Stimulated activated CD8-positive, alpha-beta memory T cell treated with anti-CD3 and anti-CD28 coated beads, Interleukin-15, amount 100 ng/mL, for 48 hours (primary cell): ENCODE results near the gene NCOA7.
"Not testable (repeated sequence)": the region's sequence is repeated elsewhere in the genome, so short reads cannot be mapped to it uniquely, and the experiment has no call there.

Experiments used
- DNase-seq, 2 donors: peaks; one replicate each; pipeline ENCODE4 v3.0.0-alpha.2; 2020; ENCODE audit warnings: low read depth in 2 of 2

NCOA7 gene

DNA sequence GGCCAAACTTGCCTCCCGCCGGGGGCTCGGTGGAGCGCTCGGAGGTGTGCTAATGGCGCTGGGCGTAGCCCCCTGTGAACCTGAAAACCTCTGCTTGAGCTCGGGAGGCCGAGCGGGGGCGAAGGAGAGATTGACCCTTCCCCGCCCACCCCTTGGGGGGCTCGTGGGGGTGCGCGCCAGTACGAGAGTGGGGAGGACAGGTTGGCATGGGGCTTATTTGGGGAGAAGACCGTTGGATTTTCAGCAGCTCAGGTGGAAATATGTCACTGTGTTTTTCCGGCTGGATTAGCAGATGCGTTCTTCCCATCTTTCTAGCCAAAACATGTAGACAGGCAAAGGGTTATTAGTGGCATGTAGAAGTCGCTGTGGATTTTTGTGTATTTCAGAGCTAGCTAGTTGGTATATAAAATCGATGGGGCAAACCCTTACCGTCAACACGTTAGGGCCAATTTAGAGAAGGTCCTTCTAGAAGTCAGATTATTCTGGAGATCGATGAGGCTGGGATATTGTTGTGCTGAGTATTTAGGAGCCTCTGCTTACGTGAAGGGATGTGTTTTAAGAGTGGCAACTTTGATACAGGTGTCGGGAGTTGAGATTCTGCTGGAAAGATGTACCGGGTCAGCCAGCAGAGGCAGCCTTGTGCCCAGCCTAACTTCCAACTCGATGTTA is 525 bp downstream of the NCOA7 start:
- DNase-seq, result no peak

DNA sequence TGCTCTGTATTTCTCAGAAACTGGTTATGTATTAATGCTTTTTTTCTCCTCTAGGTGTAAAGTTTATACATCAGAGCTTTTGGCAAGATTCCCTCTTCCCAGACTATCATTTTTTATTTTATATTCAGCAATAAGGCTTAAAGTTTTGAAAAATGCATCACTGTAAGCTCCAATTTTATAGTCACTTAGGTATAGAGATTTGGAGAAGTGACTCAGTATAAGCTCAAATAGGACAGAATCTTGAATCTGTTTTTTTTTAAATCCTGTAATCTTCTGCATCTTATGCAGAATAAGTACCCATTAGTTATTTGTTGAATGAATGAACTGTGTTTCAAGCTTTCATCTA is 1.0 kb downstream of the NCOA7 start:
- no peak for DNase-seq

DNA sequence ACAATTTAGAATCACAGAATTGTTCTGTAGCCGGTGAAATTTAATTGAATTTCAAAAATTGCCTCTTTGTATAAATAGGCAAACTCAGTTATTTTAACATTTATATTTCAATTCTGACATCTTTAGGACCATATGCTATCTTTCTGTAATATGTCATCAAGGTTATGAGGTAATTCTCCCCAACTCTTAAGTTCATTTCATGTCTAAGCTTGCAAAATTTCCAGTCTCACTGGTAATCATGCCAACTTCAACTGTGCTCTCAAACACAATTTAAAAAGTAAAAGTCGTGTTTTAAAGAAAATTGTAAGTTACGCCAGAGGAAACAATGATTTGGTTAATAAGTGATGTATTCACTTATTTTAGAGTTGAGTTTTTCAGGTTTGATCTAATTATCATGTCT is 1.4 kb downstream of the NCOA7 start:
- DNase-seq, result no peak

DNA sequence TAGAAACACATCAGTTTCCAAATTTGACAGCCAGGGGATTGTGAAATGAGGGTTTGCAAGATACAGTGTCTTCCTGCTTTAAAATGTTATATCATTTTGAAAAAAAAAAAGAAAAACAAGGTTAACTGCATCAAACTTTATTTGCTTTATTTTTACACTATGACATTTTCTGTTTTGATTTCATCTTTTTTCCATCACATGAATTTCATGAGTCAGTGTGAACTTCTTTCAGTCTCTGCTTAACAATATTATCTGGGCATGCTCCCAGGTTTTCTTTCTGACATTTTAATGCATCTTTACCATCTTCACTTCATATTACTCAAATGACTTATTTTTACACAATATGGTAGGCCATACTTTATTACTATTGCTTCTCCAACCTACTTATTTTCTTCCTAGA is 1.9 kb downstream of the NCOA7 start:
- no peak for DNase-seq

DNA sequence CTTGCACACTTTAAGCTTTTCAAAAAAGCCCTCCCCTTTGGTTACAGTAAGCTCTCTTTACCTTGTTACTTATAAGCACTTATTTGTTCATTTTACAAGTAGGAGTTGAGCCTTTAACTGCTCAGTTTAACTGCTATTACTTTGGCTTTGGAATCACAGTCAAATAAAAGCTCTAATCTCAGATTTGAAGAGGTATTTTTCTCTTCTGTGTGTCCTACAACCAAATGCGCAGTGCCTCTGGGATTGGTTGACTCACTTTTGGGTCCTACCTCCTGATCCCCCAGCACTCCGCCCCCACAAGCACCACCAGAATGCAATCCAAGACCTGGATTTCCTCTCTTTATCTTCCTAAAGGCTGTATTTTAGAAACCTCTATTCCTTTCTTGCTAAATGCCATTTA is 2.5 kb downstream of the NCOA7 start:
- no peak for DNase-seq

DNA sequence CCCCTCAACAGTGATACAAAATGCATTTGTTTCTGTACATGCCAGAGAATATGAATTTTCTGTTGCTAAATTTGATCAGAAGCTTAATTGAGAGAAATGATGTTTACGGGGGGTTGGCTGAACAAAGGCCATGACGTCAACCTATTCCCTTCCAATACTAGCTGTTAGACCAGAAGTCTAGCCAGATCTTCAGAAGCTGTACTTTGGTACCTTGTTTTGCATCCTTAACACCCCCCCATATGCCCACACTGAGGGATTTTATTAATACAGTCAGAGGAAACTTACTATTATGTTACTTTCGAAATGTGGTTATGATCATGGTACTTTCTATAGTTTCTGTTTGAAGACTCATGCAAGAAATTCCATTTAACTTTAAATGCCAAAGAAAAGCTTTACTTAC is 3.1 kb downstream of the NCOA7 start:
- DNase-seq, result no peak

DNA sequence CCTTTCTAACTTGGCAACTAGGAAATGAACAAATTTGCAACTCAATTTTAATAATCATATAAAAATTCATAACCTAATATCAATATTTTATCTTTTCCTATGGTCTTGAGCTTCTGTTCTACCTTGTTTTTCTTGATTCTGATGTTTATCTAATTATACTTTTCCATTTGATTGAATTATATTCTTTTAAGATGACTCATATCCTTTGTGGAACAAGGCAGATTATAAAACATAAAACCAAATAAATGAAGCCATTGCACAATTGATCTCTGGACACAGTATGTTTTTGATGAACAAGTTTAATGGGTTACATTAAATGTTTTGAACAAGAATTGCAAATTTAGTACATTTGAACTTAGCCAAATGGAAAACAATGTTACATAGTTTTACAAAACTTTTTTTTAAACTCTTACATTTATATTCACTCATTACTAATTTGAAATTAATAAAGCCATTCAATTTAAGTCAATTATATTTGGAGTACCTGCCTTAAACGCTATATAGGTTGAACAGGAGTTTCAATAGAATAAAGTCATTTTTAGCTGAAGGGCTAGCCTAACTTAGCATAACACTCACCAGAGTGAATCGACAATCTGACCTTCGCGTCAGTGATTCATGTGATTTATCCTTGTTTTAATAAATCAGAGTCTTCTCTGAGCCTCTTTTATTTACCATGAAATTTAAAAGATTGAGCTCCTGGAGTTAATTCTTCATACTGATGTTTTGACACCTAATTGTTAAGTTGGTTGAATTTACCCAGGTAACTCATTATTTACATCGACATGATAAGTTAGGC is 3.8 kb downstream of the NCOA7 start:
- DNase-seq, result no peak

DNA sequence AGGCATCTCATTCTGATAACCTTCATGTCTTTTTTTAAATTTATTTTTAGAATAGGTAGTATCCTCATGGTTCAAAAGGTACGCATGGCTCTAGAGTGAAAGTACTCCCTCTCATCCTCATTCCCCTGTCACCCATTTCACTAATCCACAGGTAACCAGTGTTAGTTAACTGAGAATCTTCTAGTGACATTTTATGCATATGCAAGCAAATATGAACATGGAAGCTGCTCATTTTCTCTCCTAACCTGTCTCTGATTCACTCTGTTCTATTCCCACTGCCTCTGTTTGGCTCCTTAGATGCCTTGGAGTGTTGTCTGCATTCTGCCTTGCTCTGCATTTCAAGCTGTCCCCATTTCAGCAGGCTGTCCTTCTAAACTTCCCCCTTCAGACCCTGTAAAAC is 4.5 kb downstream of the NCOA7 start:
- DNase-seq, result no peak

DNA sequence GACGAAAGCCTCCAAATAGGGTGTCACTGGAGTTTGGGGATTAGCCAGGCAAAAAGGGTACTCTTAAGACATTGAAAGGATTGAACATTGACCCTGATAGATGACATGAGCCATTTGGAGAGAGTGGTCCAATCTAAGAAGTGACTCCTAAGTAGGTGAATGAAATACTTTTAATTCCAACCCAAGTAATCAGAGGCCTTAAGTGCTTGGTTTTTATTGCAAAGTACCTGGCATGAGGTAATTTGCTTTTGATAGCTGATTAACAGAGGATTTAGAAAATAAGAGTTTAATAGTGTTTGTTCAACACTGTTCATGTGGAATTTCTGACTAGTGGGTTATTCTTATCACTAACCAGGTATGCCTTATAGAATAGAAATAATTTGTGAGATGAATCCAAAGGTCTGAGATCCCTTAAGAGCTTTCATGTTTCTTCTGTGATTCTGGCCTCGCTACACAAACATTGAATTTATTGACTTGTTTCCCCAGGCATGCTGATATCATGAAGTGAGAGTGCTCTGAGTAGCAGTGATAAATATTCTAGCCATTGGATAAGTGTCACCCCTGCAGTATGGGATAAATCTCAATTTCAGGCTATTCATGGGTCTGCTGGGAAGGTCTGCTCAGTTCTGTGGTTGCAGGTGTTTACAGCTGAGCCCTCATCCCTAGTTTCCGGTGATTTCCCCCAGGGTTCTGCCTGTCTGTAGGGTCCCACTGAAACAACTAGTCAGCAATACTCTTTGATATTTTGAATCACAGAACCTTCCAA is 6.5 kb downstream of the NCOA7 start:
- DNase-seq, result no peak

DNA sequence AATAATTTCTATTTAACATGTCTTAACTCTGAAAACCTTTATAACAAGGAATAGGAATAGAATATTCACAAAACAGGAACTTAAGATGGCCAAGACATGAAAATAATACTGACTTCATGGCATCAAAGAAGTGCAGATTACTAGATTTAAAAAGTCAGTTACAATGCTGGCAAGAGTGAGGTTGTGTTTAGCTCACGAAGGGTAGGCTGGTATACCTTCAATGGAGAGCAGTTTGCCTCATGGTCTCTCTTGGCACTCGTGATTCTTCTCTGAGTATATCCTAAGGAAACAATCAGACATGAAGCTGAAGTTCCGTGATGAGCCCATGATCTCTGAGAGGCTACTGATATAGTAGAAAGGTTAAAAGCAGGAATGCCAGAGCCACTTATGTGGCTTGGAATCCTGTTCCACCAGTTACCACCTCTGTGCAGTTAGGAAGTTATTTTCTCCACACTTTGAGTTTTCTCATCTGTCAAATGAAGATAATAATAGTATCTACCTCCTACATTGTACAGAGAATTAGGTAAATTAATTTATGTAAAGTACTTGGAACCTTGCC is 7.2 kb downstream of the NCOA7 start:
- no peak for DNase-seq

DNA sequence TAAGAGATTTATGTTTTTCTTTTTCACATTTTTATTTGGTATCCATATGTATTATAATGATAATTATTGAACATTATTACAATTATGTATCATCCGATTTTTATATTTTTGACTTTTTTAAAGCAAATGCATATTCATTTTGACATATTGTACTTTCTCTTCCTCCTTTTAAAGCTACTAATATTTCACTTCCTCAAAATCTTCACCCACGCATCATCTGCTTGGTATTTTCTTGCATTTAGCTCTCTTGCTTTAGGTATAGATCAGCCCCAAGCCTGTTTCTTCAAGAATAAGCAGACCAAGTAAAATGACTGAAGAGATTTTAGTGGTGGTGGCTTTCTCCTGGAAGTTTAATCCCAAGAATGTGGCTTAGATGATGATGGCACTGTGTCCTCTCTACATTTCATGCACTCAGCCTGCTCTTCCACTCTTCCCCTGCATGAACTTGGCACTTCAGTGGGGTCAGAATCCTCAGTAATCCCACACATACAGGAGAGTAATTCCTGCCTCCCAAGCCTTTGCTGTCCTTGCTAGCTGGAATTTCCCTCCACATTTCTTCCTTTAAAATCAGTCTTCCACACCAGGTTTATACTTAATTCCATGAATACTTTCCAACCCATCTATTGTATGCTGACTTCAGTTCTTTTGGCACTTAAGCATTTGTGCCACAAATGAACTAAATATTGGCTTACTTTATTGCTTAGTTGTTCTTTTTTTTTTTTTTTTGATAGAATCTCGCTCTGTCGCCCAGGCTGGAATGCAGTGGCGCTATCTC is 8.2 kb downstream of the NCOA7 start:
- DNase-seq, result no peak

DNA sequence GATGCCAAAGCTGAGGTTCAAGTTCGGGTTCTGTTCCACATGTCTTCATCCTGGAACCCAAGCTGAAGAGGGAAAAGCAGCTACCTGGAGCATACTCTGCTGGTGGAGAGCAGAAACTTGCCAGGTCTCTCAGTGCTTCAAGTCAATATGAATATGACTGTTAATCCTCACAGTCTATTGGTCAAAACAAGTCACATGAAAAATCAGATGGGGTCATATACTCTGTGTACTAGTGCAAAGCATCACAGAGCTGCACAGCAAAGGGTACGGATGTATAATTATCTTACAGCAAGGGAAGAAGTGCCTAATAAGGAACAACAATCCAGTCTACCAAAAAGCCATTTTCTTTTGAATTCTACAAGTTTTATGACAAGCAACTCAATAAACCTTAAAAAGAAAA is 11.6 kb downstream of the NCOA7 start:
- no peak for DNase-seq

DNA sequence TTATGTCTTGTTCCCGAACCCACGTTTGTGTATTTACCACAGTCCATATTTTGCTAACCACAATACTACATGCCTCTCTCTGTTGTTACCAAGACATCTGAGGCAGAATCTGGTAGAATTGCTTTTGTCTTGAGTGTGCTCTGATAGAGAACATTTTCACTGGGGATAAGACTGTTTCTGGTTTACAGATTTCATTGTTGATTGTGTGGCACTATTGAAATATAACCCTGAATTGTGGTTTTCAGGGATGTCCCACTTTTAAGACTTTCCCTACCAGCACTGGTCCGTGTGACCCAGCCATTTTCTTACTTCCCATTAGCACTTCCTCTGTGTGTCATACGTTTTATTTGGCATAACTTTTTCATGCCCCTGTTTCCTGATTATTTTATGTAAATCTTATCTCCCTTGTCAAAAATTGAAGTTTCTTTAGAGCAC is 12.2 kb downstream of the NCOA7 start:
- DNase-seq, result no peak

DNA sequence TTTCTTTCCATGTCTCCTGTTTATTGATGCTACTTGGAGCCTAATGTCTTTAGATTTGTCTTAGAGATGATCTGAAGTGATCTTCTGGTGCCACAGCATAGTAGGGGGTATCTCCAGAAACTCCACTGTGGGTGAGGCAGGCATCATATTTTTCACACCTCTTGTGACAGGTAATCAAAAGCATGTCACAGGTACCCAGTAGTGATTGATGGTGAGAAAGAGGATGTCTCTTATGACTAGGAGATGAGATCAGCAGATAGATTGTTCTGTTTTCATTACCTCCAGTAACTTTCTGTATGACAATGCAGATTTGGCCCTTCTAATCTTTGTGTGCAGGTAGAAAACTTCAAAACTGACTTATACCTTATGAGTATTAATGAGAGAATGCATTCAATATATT is 13.5 kb downstream of the NCOA7 start:
- DNase-seq, result no peak

DNA sequence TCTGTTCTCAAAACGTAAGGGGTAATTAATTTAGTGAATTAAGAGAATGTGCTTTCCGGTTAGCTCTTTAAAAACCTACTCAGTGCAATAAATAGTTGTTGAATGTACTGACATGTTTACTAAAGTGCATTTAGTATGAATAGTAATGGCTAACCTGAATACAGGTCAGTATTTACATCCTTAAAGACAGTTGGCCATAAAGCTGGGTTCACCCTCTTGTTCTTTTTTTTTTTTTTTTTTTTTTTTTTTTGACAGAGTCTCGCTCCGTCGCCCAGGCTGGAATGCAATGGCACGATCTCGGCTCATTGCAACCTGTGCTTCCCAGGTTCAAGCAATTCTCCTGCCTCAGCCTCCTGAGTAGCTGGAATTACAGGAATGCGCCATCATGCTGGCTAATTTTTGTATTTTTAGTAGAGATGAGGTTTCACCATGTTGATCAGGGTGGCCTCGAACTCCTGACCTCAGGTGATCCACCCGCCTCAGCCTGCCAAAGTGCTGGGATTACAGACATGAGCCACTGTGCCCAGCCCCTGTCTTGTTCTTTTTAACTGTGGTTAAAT is 14.2 kb downstream of the NCOA7 start:
- DNase-seq, result not testable (repeated sequence)

DNA sequence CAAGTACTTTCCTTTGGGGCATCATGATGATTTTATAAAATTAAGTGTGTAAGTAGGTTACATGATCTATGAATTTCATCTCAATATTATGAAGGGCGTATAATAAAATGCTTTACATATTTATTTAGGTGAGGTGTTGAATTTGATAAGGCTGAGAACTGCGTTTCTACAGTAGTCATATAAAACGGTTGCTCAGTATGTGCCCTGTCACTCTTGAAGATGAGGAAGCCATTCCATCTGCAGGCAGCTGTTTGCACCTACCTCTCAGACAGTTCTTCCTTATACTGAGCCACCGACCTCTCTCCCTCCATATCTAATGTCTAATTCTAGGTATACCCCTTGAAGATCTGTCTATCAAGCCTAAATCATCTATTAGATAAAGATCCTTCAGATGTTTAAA is 16.1 kb downstream of the NCOA7 start:
- no peak for DNase-seq

DNA sequence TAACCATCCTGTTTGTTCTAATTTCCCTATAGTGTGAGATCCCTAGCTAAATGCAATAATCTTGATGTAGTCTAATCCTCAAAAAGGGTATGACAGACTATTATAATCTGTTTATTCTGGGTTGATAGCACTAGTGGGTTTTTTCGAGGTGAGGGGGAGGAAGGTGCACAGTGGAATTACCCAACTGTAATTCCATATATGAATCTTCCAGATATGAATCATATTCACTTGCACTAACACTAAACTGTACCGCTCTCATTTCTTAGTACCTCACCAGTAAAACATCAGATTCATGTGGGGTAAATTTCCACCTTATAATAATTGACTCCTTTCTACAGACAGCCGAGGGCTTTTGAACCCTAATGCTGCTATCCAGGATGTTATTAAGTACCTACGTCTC is 16.5 kb downstream of the NCOA7 start:
- DNase-seq, result no peak

DNA sequence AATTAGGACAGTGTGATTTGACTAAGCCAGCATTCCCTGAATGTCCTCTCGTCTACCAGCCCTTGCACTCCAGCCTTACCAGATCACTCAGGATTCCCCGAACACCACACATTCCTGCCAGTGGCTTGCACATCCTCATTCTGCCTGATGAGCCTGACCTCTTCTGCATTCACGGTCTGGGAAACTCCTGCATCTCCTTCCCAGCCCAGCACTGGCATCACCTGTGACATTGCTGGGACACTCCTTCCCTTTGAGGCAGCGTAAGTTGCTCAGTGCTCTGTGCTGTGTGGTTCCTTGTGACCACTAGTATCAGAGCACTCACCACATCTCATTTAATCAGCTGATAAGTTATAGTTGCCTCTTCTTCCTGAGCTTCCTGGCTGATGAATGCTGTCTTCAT is 17.3 kb downstream of the NCOA7 start:
- DNase-seq, result no peak

DNA sequence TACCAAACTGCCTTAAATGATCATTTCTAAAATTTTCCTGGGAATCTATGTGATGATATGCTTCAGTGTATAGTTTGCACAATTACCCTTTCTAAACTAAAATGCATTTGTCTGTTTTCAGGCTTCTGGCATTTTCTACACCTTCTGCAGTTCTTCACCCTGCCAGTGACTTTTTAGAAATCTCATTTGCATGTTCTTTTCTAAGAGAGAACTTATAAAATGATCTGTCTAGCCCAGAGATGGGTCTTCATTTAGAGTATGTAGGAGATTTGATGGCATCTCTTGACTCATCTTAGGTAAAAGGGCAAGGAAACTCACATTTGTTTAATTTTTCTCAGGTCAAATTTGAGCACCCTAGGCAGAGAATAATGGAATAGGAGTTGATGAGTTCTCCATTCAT is 17.8 kb downstream of the NCOA7 start:
- no peak for DNase-seq

DNA sequence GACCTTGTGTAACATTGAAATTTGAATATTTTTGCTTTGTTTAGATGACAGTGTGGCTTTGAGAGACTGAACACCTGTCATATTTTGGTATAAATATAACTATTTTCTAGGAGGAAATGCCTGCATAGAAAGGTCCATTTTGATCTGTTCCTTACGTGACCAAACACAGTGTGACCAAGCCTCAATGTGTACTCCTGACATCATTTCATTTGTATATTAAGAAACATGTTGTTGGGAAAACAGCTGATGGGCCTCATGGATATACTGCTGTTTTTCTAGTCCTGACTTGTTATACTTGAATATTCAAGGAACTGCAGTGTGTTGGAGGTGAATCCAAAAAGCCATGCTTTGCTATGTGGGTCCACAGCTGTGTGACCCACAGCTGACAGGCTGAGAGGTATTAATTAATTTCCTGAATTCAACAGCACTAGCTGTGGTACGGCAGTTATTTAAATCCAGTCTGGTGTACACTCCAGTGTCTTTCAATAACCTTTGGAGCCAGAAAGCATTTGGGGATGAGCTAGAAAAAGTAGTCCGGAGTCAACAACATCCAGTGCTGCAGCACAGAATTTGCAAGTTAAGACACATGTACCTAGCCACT is 18.9 kb downstream of the NCOA7 start:
- DNase-seq, result no peak

DNA sequence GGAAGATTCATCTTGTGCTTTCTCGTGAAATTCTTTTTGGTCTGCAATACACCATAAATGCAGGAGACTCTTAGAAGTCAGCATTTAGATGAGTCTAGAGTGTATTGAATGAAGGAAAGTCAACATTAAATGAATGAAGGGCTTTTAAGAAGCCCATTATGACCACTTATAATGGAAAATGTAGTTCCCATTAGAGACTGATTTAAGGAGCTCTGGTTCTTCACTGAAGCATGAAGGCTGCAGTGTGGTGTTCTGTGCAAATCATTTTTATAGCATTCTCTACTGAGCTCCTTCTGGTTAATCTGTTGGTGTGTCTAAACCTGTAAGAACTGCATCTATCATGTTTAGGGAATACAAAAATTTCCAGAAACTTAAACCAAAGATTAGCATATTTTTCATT is 19.7 kb downstream of the NCOA7 start:
- DNase-seq, result no peak
